ENCODE results near the gene ZNF791.
A peak's percentile ranks its signal among the peaks of the same experiment; 100 is the strongest.

Gene ZNF791

GRCh38 chr19:12647047-12647446 lies 36.3 kb downstream of the ZNF791 start:
- no peak for DNase-seq (ENCODE audit: low read depth)
- H3K4me3 ChIP-seq (ENCODE audit: low read length) = no peak overlapping the region
- TF ChIP-seq CTCF (conservative IDR thresholded peaks at IDR 0.05; ENCODE audit: low read depth, low read length) = no peak

- no peak for TF ChIP-seq CTCF (conservative IDR thresholded peaks at IDR 0.05; ENCODE audit: low read depth, low read length)
- H3K4me3 ChIP-seq (ENCODE audit: low read length) = peak overlapping the region; percentile 32
- no peak for DNase-seq (ENCODE audit: low read depth)
These were observed 36.9 kb downstream of the ZNF791 start for GRCh38 chr19:12647490-12648071.

GRCh38 chr19:12648088-12648487 lies 37.4 kb downstream of the ZNF791 start:
- TF ChIP-seq CTCF (conservative IDR thresholded peaks at IDR 0.05; ENCODE audit: low read depth, low read length) = peak; percentile 42
- H3K4me3 ChIP-seq (ENCODE audit: low read length) = peak overlapping the region; percentile 32
- DNase-seq (ENCODE audit: low read depth) = no peak

- no peak for TF ChIP-seq CTCF (conservative IDR thresholded peaks at IDR 0.05; ENCODE audit: low read depth, low read length)
- DNase-seq (ENCODE audit: low read depth) = no peak
- H3K4me3 ChIP-seq (ENCODE audit: low read length) = no peak overlapping the region
These were observed 39.2 kb downstream of the ZNF791 start for GRCh38 chr19:12649941-12650340.

- DNase-seq (ENCODE audit: low read depth) = no peak
- TF ChIP-seq CTCF (conservative IDR thresholded peaks at IDR 0.05; ENCODE audit: low read depth, low read length) = no peak
- no peak overlapping the region for H3K4me3 ChIP-seq (ENCODE audit: low read length)
These were observed 41.5 kb downstream of the ZNF791 start for GRCh38 chr19:12652219-12652618.

- H3K4me3 ChIP-seq (ENCODE audit: low read length) = no peak overlapping the region
- TF ChIP-seq CTCF (conservative IDR thresholded peaks at IDR 0.05; ENCODE audit: low read depth, low read length) = no peak
- no peak for DNase-seq (ENCODE audit: low read depth)
These were observed 44.8 kb downstream of the ZNF791 start for GRCh38 chr19:12655546-12655945.

GRCh38 chr19:12656899-12657571 lies 46.3 kb downstream of the ZNF791 start:
- no peak for TF ChIP-seq CTCF (conservative IDR thresholded peaks at IDR 0.05; ENCODE audit: low read depth, low read length)
- DNase-seq (ENCODE audit: low read depth) = no peak
- H3K4me3 ChIP-seq (ENCODE audit: low read length) = no peak overlapping the region
